ENCODE results near the gene EFCAB6.

DNA sequence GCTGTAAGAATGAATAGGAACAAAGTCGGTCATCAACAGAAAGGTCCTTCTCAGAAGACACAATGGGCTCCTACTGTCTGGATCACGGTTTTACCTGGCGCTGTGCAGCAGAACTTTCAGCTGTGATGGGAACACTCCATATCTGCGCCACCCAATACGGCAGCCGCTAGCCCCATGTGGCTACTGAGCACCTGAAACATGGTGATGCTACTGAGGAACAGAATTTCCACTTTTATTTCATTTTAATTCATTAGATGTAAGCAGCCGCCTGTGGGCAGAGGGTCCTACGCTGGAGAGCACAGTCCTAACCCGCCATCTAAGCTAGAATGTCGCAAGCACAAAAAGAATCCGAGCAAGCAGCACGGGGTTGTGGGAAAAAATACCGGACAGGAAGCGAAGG, 47.5 kb upstream of the EFCAB6 start:
- TF ChIP-seq, protein P1, sequence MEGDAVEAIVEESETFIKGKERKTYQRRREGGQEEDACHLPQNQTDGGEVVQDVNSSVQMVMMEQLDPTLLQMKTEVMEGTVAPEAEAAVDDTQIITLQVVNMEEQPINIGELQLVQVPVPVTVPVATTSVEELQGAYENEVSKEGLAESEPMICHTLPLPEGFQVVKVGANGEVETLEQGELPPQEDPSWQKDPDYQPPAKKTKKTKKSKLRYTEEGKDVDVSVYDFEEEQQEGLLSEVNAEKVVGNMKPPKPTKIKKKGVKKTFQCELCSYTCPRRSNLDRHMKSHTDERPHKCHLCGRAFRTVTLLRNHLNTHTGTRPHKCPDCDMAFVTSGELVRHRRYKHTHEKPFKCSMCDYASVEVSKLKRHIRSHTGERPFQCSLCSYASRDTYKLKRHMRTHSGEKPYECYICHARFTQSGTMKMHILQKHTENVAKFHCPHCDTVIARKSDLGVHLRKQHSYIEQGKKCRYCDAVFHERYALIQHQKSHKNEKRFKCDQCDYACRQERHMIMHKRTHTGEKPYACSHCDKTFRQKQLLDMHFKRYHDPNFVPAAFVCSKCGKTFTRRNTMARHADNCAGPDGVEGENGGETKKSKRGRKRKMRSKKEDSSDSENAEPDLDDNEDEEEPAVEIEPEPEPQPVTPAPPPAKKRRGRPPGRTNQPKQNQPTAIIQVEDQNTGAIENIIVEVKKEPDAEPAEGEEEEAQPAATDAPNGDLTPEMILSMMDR (conservative IDR thresholded peaks at IDR 0.05; ENCODE audit: low read length): no peak
- TF ChIP-seq EZH2phosphoT487 (IDR thresholded peaks at IDR 0.05; ENCODE audit: borderline replicate concordance): no peak
